HEK293T (cell line): ENCODE data around the gene RPAP2.

Experiments used
- BHLHE40 ChIP-seq: fragments of 450-650 bp; IDR thresholded peaks from 2 replicates; pipeline ENCODE4 v1.6.1; 2016; ENCODE audit warnings: mild to moderate bottlenecking, moderate library complexity, borderline replicate concordance
- ELF4 ChIP-seq: fragments of 450-650 bp; IDR thresholded peaks from 2 replicates; pipeline ENCODE4 v1.6.1; 2017; ENCODE audit warnings: antibody characterized with exemption
- FOXK2 ChIP-seq: fragments of 450-650 bp; IDR thresholded peaks from 2 replicates; pipeline ENCODE4 v1.6.1; 2016; ENCODE audit warnings: mild to moderate bottlenecking
- HDGF ChIP-seq: fragments of 450-650 bp; IDR thresholded peaks from 2 replicates; pipeline ENCODE4 v1.6.1; 2017; ENCODE audit warnings: antibody characterized with exemption, borderline replicate concordance
- PKNOX1 ChIP-seq: fragments of 450-650 bp; IDR thresholded peaks from 2 replicates; pipeline ENCODE4 v1.6.1; 2016
- SUZ12 ChIP-seq: fragments of 450-650 bp; IDR thresholded peaks from 2 replicates; pipeline ENCODE4 v1.6.1; 2016; ENCODE audit warnings: mild to moderate bottlenecking

DNA sequence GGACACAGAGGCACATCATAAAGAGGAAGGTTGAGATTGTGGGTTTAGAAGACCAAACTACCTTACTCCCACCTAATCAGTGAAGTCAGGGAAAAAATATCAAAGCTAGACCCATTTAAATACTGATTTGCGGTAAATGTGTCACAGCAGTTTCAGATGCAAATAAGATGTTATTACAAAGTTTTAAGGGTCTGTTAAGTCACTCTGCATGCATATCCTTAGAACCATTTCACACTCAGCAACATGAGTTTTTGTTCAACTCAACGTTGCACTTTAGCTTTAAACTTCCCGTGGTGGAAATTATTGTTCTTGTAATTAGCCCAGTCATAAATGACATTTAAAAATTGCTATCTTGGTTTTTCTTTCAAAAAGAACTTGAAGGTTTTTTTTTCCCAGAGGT lies 34.8 kb downstream of the RPAP2 start:
- no peak for TF ChIP-seq PKNOX1
- TF ChIP-seq BHLHE40, result no peak
- no peak for TF ChIP-seq FOXK2
- TF ChIP-seq HDGF, result no peak
- TF ChIP-seq SUZ12, result no peak
- no peak for TF ChIP-seq ELF4
